ENCODE data around the gene SIGLEC5. TPM values are rescaled to one million over a fixed set of nuclear protein-coding genes. Genes with fewer than 3 reads are reported as not detected.

Gene SIGLEC5
- total and polyA plus RNA-seq, 2 donors (not counting 3 experiments of a cell fraction or from before 2014, with no cell fraction given) = not detected

GRCh38 chr19:51564791-51565190 lies 65.4 kb downstream of the SIGLEC5 start:
- ChIA-PET POLR2A (interaction anchor here (0.6 kb wide), 1 partner anchor 46 kb away, joined by 7 read pairs; no protein-coding TSS in a partner anchor), CTCF (interaction anchor here (0.7 to 1.5 kb wide), 3 partner anchors 11 to 97 kb away, joined by 3 to 6 read pairs (median 4); no protein-coding TSS in a partner anchor)
- Histone ChIP-seq H3K9me3 (replicated peaks; ENCODE audit: control insufficient read depth, insufficient read depth, low read length) (no peaks in the 10 kb centered on the region), H3K9me1 (replicated peaks; ENCODE audit: control insufficient read depth, extremely low read depth, insufficient read depth, low read length) (no peaks in the 10 kb centered on the region), H3K4me2 (ENCODE audit: insufficient read depth, low read length) (no peak overlapping the region), H3K27me3 (ENCODE audit: control insufficient read depth in 2 of 2, insufficient read depth in 2 of 2, low read length in 2 of 2) (peaks cover 14 to 34% of the 10 kb centered on the region in 2 experiments), H3K79me2 (ENCODE audit: control insufficient read depth, insufficient read depth, low read length) (no peaks in the 10 kb centered on the region), H3K27ac (ENCODE audit: insufficient read depth, low read depth, low read length) (no peak overlapping the region), H4K20me1 (replicated peaks; ENCODE audit: control insufficient read depth, extremely low read depth, insufficient read depth, low read length) (no peaks in the 10 kb centered on the region), H3K9ac (replicated peaks; ENCODE audit: extremely low read depth, insufficient read depth, low read length) (no peak overlapping the region), H2AFZ (ENCODE audit: low read depth, low read length) (no peak overlapping the region), H3K36me3 (ENCODE audit: control insufficient read depth in 2 of 2, extremely low read depth in 1 of 2, insufficient read depth in 2 of 2, low read length in 2 of 2) (no peaks in the 10 kb centered on the region), H3K4me3 (replicated peaks in 1 of 3; ENCODE audit: insufficient read depth in 1 of 3, low read depth in 1 of 3, low read length in 3 of 3) (no peak overlapping the region), H3K4me1 (ENCODE audit: control insufficient read depth, extremely low read depth, insufficient read depth, low read length) (no peaks in the 10 kb centered on the region)
- BruUV-seq (replicated peaks) = no TSS peak
- dilution Hi-C loops (cut with MboI; ENCODE audit: extremely low pct_ligation_motif_present, low sequenced_read_pairs) (no loop called here), intact Hi-C loops (cut with micrococcal nuclease) (no loop called here)
- TF ChIP-seq MYC (IDR thresholded peaks at IDR 0.05; ENCODE audit: low read depth, low read length) = no peak
- no peak for TF ChIP-seq POLR2A (IDR thresholded peaks at IDR 0.05; ENCODE audit: low read depth, low read length)
- no peak for TF ChIP-seq POLR2AphosphoS5 (IDR thresholded peaks at IDR 0.05; ENCODE audit: insufficient read depth, low read depth, low read length)
- TF ChIP-seq FOS (IDR thresholded peaks at IDR 0.05; ENCODE audit: borderline replicate concordance, insufficient read depth, low read length) = no peak
- TF ChIP-seq CTCF (IDR thresholded peaks at IDR 0.05; ENCODE audit: extremely low read depth in 1 of 2, insufficient read depth in 1 of 2, low read depth in 1 of 2, low read length in 2 of 2) = peak in 1 of 2 donors; percentile 1
- no peak for DNase-seq (ENCODE audit: low read depth, low spot score)
- FAIRE-seq = no peak

Small RNA genes within 50 kb of the gene (small RNA-seq; reads per million reads assigned to genes)
- not detected for gene AC018755.2 (ENCODE audit: insufficient read depth, insufficient read length, low read depth, low replicate concordance)

Other genes starting within 250 kb of the SIGLEC5 start
- not detected in 2 replicates for gene LIM2, start 242.4 kb downstream of the SIGLEC5 start, total RNA-seq
- not detected in 2 replicates for gene LIM2, start 242.4 kb downstream of the SIGLEC5 start, polyA plus RNA-seq
- gene C19orf84, start 239.8 kb downstream of the SIGLEC5 start, total RNA-seq = not detected in 2 replicates
- not detected in 2 replicates for gene C19orf84, start 239.8 kb downstream of the SIGLEC5 start, polyA plus RNA-seq
- gene SIGLEC10, start 212.8 kb downstream of the SIGLEC5 start, total RNA-seq = not detected in 2 replicates
- gene SIGLEC10, start 212.8 kb downstream of the SIGLEC5 start, polyA plus RNA-seq = not detected in 2 replicates
- gene SIGLEC8, start 171.9 kb downstream of the SIGLEC5 start, total RNA-seq = not detected in 2 replicates
- gene SIGLEC8, start 171.9 kb downstream of the SIGLEC5 start, polyA plus RNA-seq = not detected in 2 replicates
- gene CEACAM18, start 151.9 kb downstream of the SIGLEC5 start, total RNA-seq = not detected in 2 replicates
- gene CEACAM18, start 151.9 kb downstream of the SIGLEC5 start, polyA plus RNA-seq = not detected in 2 replicates
- not detected in 2 replicates for gene SIGLEC12, start 128.6 kb downstream of the SIGLEC5 start, total RNA-seq
- gene SIGLEC12, start 128.6 kb downstream of the SIGLEC5 start, polyA plus RNA-seq = not detected in 2 replicates
- not detected in 2 replicates for gene SIGLEC6, start 98.7 kb downstream of the SIGLEC5 start, total RNA-seq
- not detected in 2 replicates for gene SIGLEC6, start 98.7 kb downstream of the SIGLEC5 start, polyA plus RNA-seq
- gene ZNF175, start 59.1 kb downstream of the SIGLEC5 start, total RNA-seq = 16.5 and 21.4 TPM in 2 replicates
- gene ZNF175, start 59.1 kb downstream of the SIGLEC5 start, polyA plus RNA-seq = 3.8 and 4.9 TPM in 2 replicates
- gene SIGLEC14, start 16.4 kb upstream of the SIGLEC5 start, total RNA-seq = 0.58 TPM in 1 of 2 replicates, not detected in the other
- gene SIGLEC14, start 16.4 kb upstream of the SIGLEC5 start, polyA plus RNA-seq = 0.10 and 0.14 TPM in 2 replicates
- 34.4 and 41.1 TPM in 2 replicates for gene SPACA6, start 62.9 kb upstream of the SIGLEC5 start, total RNA-seq
- 11.9 and 14.5 TPM in 2 replicates for gene SPACA6, start 62.9 kb upstream of the SIGLEC5 start, polyA plus RNA-seq
- not detected in 2 replicates for gene HAS1, start 93.6 kb upstream of the SIGLEC5 start, total RNA-seq
- gene HAS1, start 93.6 kb upstream of the SIGLEC5 start, polyA plus RNA-seq = not detected in 2 replicates
- gene FPR1, start 121.5 kb upstream of the SIGLEC5 start, total RNA-seq = not detected in 2 replicates
- not detected in 2 replicates for gene FPR1, start 121.5 kb upstream of the SIGLEC5 start, polyA plus RNA-seq
- not detected in 2 replicates for gene FPR2, start 130.8 kb upstream of the SIGLEC5 start, total RNA-seq
- not detected in 2 replicates for gene FPR2, start 130.8 kb upstream of the SIGLEC5 start, polyA plus RNA-seq
- gene FPR3, start 164.8 kb upstream of the SIGLEC5 start, total RNA-seq = not detected in 2 replicates
- not detected in 2 replicates for gene FPR3, start 164.8 kb upstream of the SIGLEC5 start, polyA plus RNA-seq